GM08714 (cell line): ENCODE data around the gene MSI2.

Experiments
- H3K4me3 ChIP-seq: fragments of 200-500 bp; sonication (Bioruptor generic); 2 replicates; pipeline ENCODE4 v1.5.1; 2014; ENCODE audit warnings: mild to moderate bottlenecking, low read length, inconsistent platforms
- ZNF274 ChIP-seq: IDR thresholded peaks from 2 replicates; pipeline ENCODE4 v1.6.1; 2012; ENCODE audit warnings: mild to moderate bottlenecking, low read depth, low read length

Gene MSI2

GRCh38 chr17:57419940-57420550 lies 163.7 kb downstream of the MSI2 start:
- TF ChIP-seq ZNF274 = no peak
- no peak overlapping the region for H3K4me3 ChIP-seq

GRCh38 chr17:57420734-57421717 lies 164.7 kb downstream of the MSI2 start:
- TF ChIP-seq ZNF274 = no peak
- H3K4me3 ChIP-seq = no peak overlapping the region

- TF ChIP-seq ZNF274 = no peak
Observed at GRCh38 chr17:57422574-57423164, 166.3 kb downstream of the MSI2 start.

GRCh38 chr17:57423541-57423940 lies 167.2 kb downstream of the MSI2 start:
- H3K4me3 ChIP-seq = no peak overlapping the region
- TF ChIP-seq ZNF274 = no peak

More at GRCh38 chr17:57422574-57423164, 166.3 kb downstream of the MSI2 start:
- no peak overlapping the region for H3K4me3 ChIP-seq

- no peak overlapping the region for H3K4me3 ChIP-seq
- no peak for TF ChIP-seq ZNF274
Observed at GRCh38 chr17:57424273-57424672, 167.9 kb downstream of the MSI2 start.

GRCh38 chr17:57424777-57425188 lies 168.5 kb downstream of the MSI2 start:
- no peak for TF ChIP-seq ZNF274
- H3K4me3 ChIP-seq = no peak overlapping the region; the same call in 1 of the 2 replicates

GRCh38 chr17:57425431-57425830 lies 169.1 kb downstream of the MSI2 start:
- no peak for TF ChIP-seq ZNF274
- H3K4me3 ChIP-seq = no peak overlapping the region

- no peak overlapping the region for H3K4me3 ChIP-seq
- no peak for TF ChIP-seq ZNF274
Observed at GRCh38 chr17:57425903-57426880, 169.9 kb downstream of the MSI2 start.

GRCh38 chr17:57429966-57430365 lies 173.6 kb downstream of the MSI2 start:
- TF ChIP-seq ZNF274 = no peak
- H3K4me3 ChIP-seq = no peak overlapping the region

GRCh38 chr17:57431415-57431814 lies 175.1 kb downstream of the MSI2 start:
- H3K4me3 ChIP-seq = no peak overlapping the region
- TF ChIP-seq ZNF274 = no peak

- no peak for TF ChIP-seq ZNF274
- no peak overlapping the region for H3K4me3 ChIP-seq
Observed at GRCh38 chr17:57432507-57433277, 176.4 kb downstream of the MSI2 start.

- no peak for TF ChIP-seq ZNF274
- no peak overlapping the region for H3K4me3 ChIP-seq
Observed at GRCh38 chr17:57433452-57433851, 177.1 kb downstream of the MSI2 start.

- H3K4me3 ChIP-seq = no peak overlapping the region
- no peak for TF ChIP-seq ZNF274
Observed at GRCh38 chr17:57434361-57434760, 178.0 kb downstream of the MSI2 start.
